Keratinocyte (primary cell): ENCODE measurements around the gene SHROOM3. TPM values are rescaled to one million over a fixed set of nuclear protein-coding genes. Genes with fewer than 3 reads are reported as not detected.

ENCODE experiments used
- DNase-seq: peaks from one replicate; pipeline ENCODE4 v3.0.0-alpha.2; 2011; ENCODE audit warnings: low read depth, missing footprints, low spot score
- FAIRE-seq: peaks from 2 replicates; lab custom pipeline; 2011; peaks lifted over from hg19 to GRCh38; lab: Jason Lieb, UNC
- H2AFZ ChIP-seq: 2 replicates; pipeline ENCODE4 v1.6.0; 2012; ENCODE audit warnings: low read length, control low read depth, inconsistent platforms; ENCODE audit not compliant: control insufficient read depth
- H3K27ac ChIP-seq: 2 replicates; pipeline ENCODE4 v1.5.1; 2011; ENCODE audit warnings: low read length; ENCODE audit not compliant: control insufficient read depth, insufficient read depth
- H3K27me3 ChIP-seq: 3 replicates; pipeline ENCODE4 v1.6.0; 2011; ENCODE audit warnings: low read length; ENCODE audit not compliant: control insufficient read depth, insufficient read depth; ENCODE audit errors: extremely low read depth
- H3K36me3 ChIP-seq, 2 experiments: 2 replicates in 1 of 2; 3 replicates in 1 of 2; pipeline ENCODE4 v1.5.1; 2011; ENCODE audit warnings: low read length in 2 of 2, mild to moderate bottlenecking in 1 of 2; ENCODE audit not compliant: control insufficient read depth in 2 of 2, insufficient read depth in 2 of 2; ENCODE audit errors: extremely low read depth in 1 of 2
- H3K4me1 ChIP-seq: 3 replicates; pipeline ENCODE4 v1.5.1; 2011; ENCODE audit warnings: low read length; ENCODE audit not compliant: control insufficient read depth, insufficient read depth; ENCODE audit errors: extremely low read depth
- H3K4me2 ChIP-seq: 3 replicates; pipeline ENCODE4 v1.6.0; 2011; ENCODE audit warnings: low read depth, low read length; ENCODE audit not compliant: control insufficient read depth, insufficient read depth; ENCODE audit errors: extremely low read depth
- H3K4me3 ChIP-seq, 3 experiments: fragments of 200-600 bp in 1 of 3; sonication (generic) in 1 of 3; 2 replicates in 2 of 3; 3 replicates in 1 of 3; pipeline ENCODE4 v1.5.1; 2011 to 2016; ENCODE audit warnings: low read length in 3 of 3, mild to moderate bottlenecking in 3 of 3, control low read depth in 2 of 3, inconsistent platforms in 1 of 3, low read depth in 1 of 3, mixed read lengths in 1 of 3, mixed run types in 1 of 3, moderate library complexity in 1 of 3; ENCODE audit not compliant: control insufficient read depth in 2 of 3, insufficient read depth in 2 of 3; ENCODE audit errors: extremely low read depth in 1 of 3
- H3K79me2 ChIP-seq: 2 replicates; pipeline ENCODE4 v1.6.0; 2012; ENCODE audit warnings: low read length; ENCODE audit not compliant: control insufficient read depth, insufficient read depth
- H3K9ac ChIP-seq: 3 replicates; pipeline ENCODE4 v1.6.0; 2011; ENCODE audit warnings: low read length; ENCODE audit not compliant: control insufficient read depth, insufficient read depth; ENCODE audit errors: extremely low read depth
- H3K9me1 ChIP-seq: 3 replicates; pipeline ENCODE4 v1.6.0; 2011; ENCODE audit warnings: low read length; ENCODE audit not compliant: control insufficient read depth, insufficient read depth; ENCODE audit errors: extremely low read depth
- H3K9me3 ChIP-seq: 2 replicates; pipeline ENCODE4 v1.5.1; 2012; ENCODE audit warnings: low read depth, low read length; ENCODE audit not compliant: control insufficient read depth
- H4K20me1 ChIP-seq: 3 replicates; pipeline ENCODE4 v1.6.0; 2011; ENCODE audit warnings: low read length; ENCODE audit not compliant: control insufficient read depth, insufficient read depth; ENCODE audit errors: extremely low read depth
- CTCF ChIP-seq, 3 experiments: IDR thresholded peaks in 1 of 3; conservative IDR thresholded peaks in 1 of 3; optimal IDR thresholded peaks in 1 of 3; 2 replicates in 2 of 3; 3 replicates in 1 of 3; pipeline versions ENCODE3 to v1.5.1; 2011; ENCODE audit warnings: low read length in 3 of 3, mild to moderate bottlenecking in 3 of 3, moderate library complexity in 2 of 3, control low read depth in 1 of 3, inconsistent platforms in 1 of 3; ENCODE audit not compliant: insufficient read depth in 2 of 3; ENCODE audit errors: extremely low read depth in 1 of 3
- EZH2 ChIP-seq: IDR thresholded peaks from one replicate; pipeline ENCODE4 v1.6.1; 2012; ENCODE audit warnings: inconsistent platforms, mild to moderate bottlenecking, low read length, moderate library complexity
- dilution Hi-C: fragments of 300-500 bp; cut with MboI; formaldehyde crosslinking; loops from one replicate; pipeline ENCODE4 v1.7.0; 2020; ENCODE audit warnings: low sequenced_read_pairs; ENCODE audit not compliant: extremely low pct_ligation_motif_present
- polyA plus RNA-seq, 5 experiments: library from polyadenylated mRNA; depleted of rRNA in 3 of 5; stranded (reverse) in 3 of 5; stranded (forward) in 1 of 5; unstranded in 1 of 5; fragments of >200 nt; gene quantifications; 1 replicate in 1 of 5; 2 replicates in 3 of 5; 3 replicates in 1 of 5; pipeline versions ENCODE4 v1.2.1 to v1.2.3, GENCODE V29; 2011 to 2012; ENCODE audit warnings: missing spikeins in 2 of 5, low read depth in 1 of 5, low replicate concordance in 1 of 5

SHROOM3 gene
- polyA plus RNA-seq, 1 donor (not counting 4 experiments of a cell fraction or from before 2014, with no cell fraction given), result 4.9 TPM

GRCh38 chr4:76584241-76585152 lies 149.5 kb downstream of the SHROOM3 start:
- FAIRE-seq, result no peak

GRCh38 chr4:76585272-76585671 lies 150.2 kb downstream of the SHROOM3 start:
- dilution Hi-C loops, result no loop called here
- no peaks in the 10 kb centered on the region for H3K9me1 ChIP-seq
- H3K4me3 ChIP-seq, result no peak overlapping the region
- no peak overlapping the region for H2AFZ ChIP-seq
- DNase-seq (no peak), FAIRE-seq (no peak)
- peak overlapping the region; percentile 85 for H3K4me2 ChIP-seq
- H3K27ac ChIP-seq, result no peak overlapping the region
- H3K36me3 ChIP-seq, result no peaks in the 10 kb centered on the region
- H3K79me2 ChIP-seq, result no peaks in the 10 kb centered on the region
- H3K4me1 ChIP-seq, result no peaks in the 10 kb centered on the region
- TF ChIP-seq EZH2, result no peak
- TF ChIP-seq CTCF (optimal IDR thresholded peaks at IDR 0.05 in 1 of 3, IDR thresholded peaks at IDR 0.05 in 1 of 3, conservative IDR thresholded peaks at IDR 0.05 in 1 of 3; ENCODE audit: extremely low read depth in 1 of 3, insufficient read depth in 2 of 3, low read length in 3 of 3), result no peak
- peaks cover 18% of the 10 kb centered on the region for H3K27me3 ChIP-seq
- no peaks in the 10 kb centered on the region for H4K20me1 ChIP-seq
- no peak overlapping the region for H3K9ac ChIP-seq
- H3K9me3 ChIP-seq, result no peaks in the 10 kb centered on the region

More at GRCh38 chr4:76584241-76585152, 149.5 kb downstream of the SHROOM3 start:
- Histone ChIP-seq H3K27ac (no peak overlapping the region), H3K36me3 (no peaks in the 10 kb centered on the region), H3K4me3 (no peak overlapping the region), H3K4me1 (peaks cover 6% of the 10 kb centered on the region), H3K79me2 (no peaks in the 10 kb centered on the region), H3K9ac (no peak overlapping the region), H4K20me1 (no peaks in the 10 kb centered on the region), H3K4me2 (no peak overlapping the region), H3K27me3 (peaks cover 24% of the 10 kb centered on the region), H3K9me3 (no peaks in the 10 kb centered on the region), H3K9me1 (no peaks in the 10 kb centered on the region), H2AFZ (no peak overlapping the region)
- dilution Hi-C loops, result no loop called here
- DNase-seq, result no peak
- TF ChIP-seq EZH2 (no peak), CTCF (optimal IDR thresholded peaks at IDR 0.05 in 1 of 3, IDR thresholded peaks at IDR 0.05 in 1 of 3, conservative IDR thresholded peaks at IDR 0.05 in 1 of 3; ENCODE audit: extremely low read depth in 1 of 3, insufficient read depth in 2 of 3, low read length in 3 of 3) (no peak)
